Measurements from ENCODE around the gene MINDY1. TPM values are rescaled to one million over a fixed set of nuclear protein-coding genes. Genes with fewer than 3 reads are reported as not detected.

MINDY1 gene
- total and polyA plus RNA-seq, 9 of the 15 experiments (the other 6 are each of a cell fraction or from before 2014, with no cell fraction given), result 0.49 to 11.0 (median 6.0) TPM

- peak; percentile 27 for TF ChIP-seq TOE1 (IDR thresholded peaks at IDR 0.05; ENCODE audit: borderline replicate concordance)
- no peak for TF ChIP-seq TOE1 (CRISPR knock-in tag; IDR thresholded peaks at IDR 0.05; ENCODE audit: borderline replicate concordance, low read depth)
- TF ChIP-seq RFX7 (CRISPR knock-in tag; IDR thresholded peaks at IDR 0.05), result no peak
- TF ChIP-seq HSF4 (CRISPR knock-in tag; IDR thresholded peaks at IDR 0.05; ENCODE audit: borderline replicate concordance), result no peak
- TF ChIP-seq HDAC6 (IDR thresholded peaks at IDR 0.05; ENCODE audit: low read depth, low read length), result no peak
- TF ChIP-seq SMARCE1 (IDR thresholded peaks at IDR 0.05), result peak; percentile 96
- no peak for TF ChIP-seq SIN3B (IDR thresholded peaks at IDR 0.05; ENCODE audit: low read depth)
- TF ChIP-seq ZNF354B (CRISPR knock-in tag; IDR thresholded peaks at IDR 0.05), result no peak
- TF ChIP-seq NFIX (CRISPR knock-in tag; IDR thresholded peaks at IDR 0.05; ENCODE audit: low read depth), result no peak
- no peak for TF ChIP-seq PHTF2 (CRISPR knock-in tag; IDR thresholded peaks at IDR 0.05)
- TF ChIP-seq ZMIZ1 (IDR thresholded peaks at IDR 0.05; ENCODE audit: low read depth in 2 of 2, low read length in 2 of 2), result peak in 1 of 2 experiments; percentile 82; a peak in 1 of 4 replicates
- TF ChIP-seq HNRNPL (IDR thresholded peaks at IDR 0.05; ENCODE audit: low read depth, low read length), result peak; percentile 62; the same call in 1 of the 2 replicates
- TF ChIP-seq MTA2 (IDR thresholded peaks at IDR 0.05; ENCODE audit: low read depth), result peak; percentile 85
- TF ChIP-seq E2F6 (IDR thresholded peaks at IDR 0.05; ENCODE audit: borderline replicate concordance in 1 of 2, extremely low read depth in 1 of 2, insufficient read depth in 1 of 2, insufficient read length in 1 of 2, low read depth in 1 of 2, low read length in 1 of 2, poor library complexity in 1 of 2, severe bottlenecking in 1 of 2), result no peak
- peak; percentile 88 for TF ChIP-seq TEAD4 (IDR thresholded peaks at IDR 0.05; ENCODE audit: low read length)
- no peak for TF ChIP-seq TEAD4 (CRISPR knock-in tag; IDR thresholded peaks at IDR 0.05; ENCODE audit: borderline replicate concordance)
- no peak for TF ChIP-seq ETS2 (tag; IDR thresholded peaks at IDR 0.05; ENCODE audit: borderline replicate concordance, poor library complexity, severe bottlenecking)
- no peak for TF ChIP-seq GTF2A2 (tag; IDR thresholded peaks at IDR 0.05)
- TF ChIP-seq CBX8 (IDR thresholded peaks at IDR 0.05; ENCODE audit: borderline replicate concordance, extremely low read depth, low read depth, low read length, poor library complexity, severe bottlenecking), result no peak
- TF ChIP-seq TFAM (CRISPR knock-in tag; conservative IDR thresholded peaks at IDR 0.05), result no peak
- TF ChIP-seq U2AF1 (optimal IDR thresholded peaks at IDR 0.05; ENCODE audit: low read depth, low read length), result no peak
These were observed 29.6 kb downstream of the MINDY1 start (continued) for GRCh38 chr1:150976879-150977694.

Data from K562 (cell line).